Bronchial epithelial cell (primary cell): ENCODE measurements around the gene THRB. TPM values are rescaled to one million over a fixed set of nuclear protein-coding genes. Genes with fewer than 3 reads are reported as not detected.

Experiments used
- DNase-seq: peaks from one replicate; pipeline ENCODE4 v3.0.0-alpha.2; 2010; ENCODE audit warnings: low read depth
- FAIRE-seq: peaks from 2 replicates; lab custom pipeline; 2011; peaks lifted over from hg19 to GRCh38; lab: Jason Lieb, UNC
- H3K27me3 ChIP-seq: 2 replicates; pipeline ENCODE4 v1.5.1; 2011; ENCODE audit warnings: low read length; ENCODE audit not compliant: control insufficient read depth, insufficient read depth
- H3K36me3 ChIP-seq: 2 replicates; pipeline ENCODE4 v1.5.1; 2011; ENCODE audit warnings: low read length; ENCODE audit not compliant: control insufficient read depth, insufficient read depth
- H3K4me3 ChIP-seq: 2 replicates; pipeline ENCODE4 v1.5.1; 2011; ENCODE audit warnings: mild to moderate bottlenecking, low read depth, low read length, control low read depth
- total RNA-seq: library from RNA; depleted of rRNA; stranded (reverse); fragments of >200 nt; gene quantifications from 2 replicates; pipeline ENCODE4 v1.2.1, GENCODE V29; 2014
- TF ChIP-seq, protein P1 (sequence below): IDR thresholded peaks from 2 replicates; pipeline ENCODE4 v1.5.1; 2011; ENCODE audit warnings: mild to moderate bottlenecking, moderate library complexity, low read length, control low read depth, inconsistent platforms; ENCODE audit not compliant: insufficient read depth, severe bottlenecking

THRB gene
- total RNA-seq, 1 donor from 2014 or later = 7.6 TPM

GRCh38 chr3:24069045-24069444 is 425.6 kb downstream of the THRB start:
- FAIRE-seq = no peak

DNA sequence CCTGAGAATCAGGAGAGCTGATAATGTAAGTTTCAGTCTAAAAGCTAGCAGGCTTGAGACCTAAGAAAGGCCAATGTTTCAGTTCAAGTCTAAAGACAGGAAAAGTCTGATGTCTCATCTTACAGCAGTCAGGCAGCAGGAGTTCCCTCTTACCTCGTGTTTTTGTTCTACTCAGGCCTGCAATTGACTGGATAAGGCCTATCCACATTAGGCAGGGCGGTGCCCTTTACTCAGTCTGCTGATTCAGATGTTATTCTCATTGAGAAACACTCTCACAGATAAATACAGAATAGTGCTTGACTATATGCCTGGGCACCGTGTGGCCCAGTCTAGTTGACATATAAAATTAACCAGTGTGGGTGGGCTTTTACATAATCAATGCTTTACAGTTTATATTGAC is 427.2 kb downstream of the THRB start:
- FAIRE-seq = no peak
- no peaks in the 10 kb centered on the region for H3K36me3 ChIP-seq
- TF ChIP-seq, protein P1, sequence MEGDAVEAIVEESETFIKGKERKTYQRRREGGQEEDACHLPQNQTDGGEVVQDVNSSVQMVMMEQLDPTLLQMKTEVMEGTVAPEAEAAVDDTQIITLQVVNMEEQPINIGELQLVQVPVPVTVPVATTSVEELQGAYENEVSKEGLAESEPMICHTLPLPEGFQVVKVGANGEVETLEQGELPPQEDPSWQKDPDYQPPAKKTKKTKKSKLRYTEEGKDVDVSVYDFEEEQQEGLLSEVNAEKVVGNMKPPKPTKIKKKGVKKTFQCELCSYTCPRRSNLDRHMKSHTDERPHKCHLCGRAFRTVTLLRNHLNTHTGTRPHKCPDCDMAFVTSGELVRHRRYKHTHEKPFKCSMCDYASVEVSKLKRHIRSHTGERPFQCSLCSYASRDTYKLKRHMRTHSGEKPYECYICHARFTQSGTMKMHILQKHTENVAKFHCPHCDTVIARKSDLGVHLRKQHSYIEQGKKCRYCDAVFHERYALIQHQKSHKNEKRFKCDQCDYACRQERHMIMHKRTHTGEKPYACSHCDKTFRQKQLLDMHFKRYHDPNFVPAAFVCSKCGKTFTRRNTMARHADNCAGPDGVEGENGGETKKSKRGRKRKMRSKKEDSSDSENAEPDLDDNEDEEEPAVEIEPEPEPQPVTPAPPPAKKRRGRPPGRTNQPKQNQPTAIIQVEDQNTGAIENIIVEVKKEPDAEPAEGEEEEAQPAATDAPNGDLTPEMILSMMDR = no peak
- no peaks in the 10 kb centered on the region for H3K27me3 ChIP-seq
- DNase-seq = peak; percentile 63
- no peak overlapping the region for H3K4me3 ChIP-seq

More at GRCh38 chr3:24069045-24069444, 425.6 kb downstream of the THRB start:
- Histone ChIP-seq H3K4me3 (no peak overlapping the region), H3K27me3 (no peaks in the 10 kb centered on the region), H3K36me3 (no peaks in the 10 kb centered on the region)
- no peak for DNase-seq
- TF ChIP-seq, protein P1 = no peak
